DMS53 treated with DMSO at 0.1 percent for 48 hours (cell line): ENCODE results near the gene SV2A.
"Not testable (repeated sequence)": the region's sequence is repeated elsewhere in the genome, so short reads cannot be mapped to it uniquely, and the experiment has no call there.

Experiments used
- DNase-seq: peaks from one replicate; lab custom pipeline; 2025; ENCODE audit not compliant: unreplicated experiment; lab: John Stamatoyannopoulos, UW

Gene SV2A

DNA sequence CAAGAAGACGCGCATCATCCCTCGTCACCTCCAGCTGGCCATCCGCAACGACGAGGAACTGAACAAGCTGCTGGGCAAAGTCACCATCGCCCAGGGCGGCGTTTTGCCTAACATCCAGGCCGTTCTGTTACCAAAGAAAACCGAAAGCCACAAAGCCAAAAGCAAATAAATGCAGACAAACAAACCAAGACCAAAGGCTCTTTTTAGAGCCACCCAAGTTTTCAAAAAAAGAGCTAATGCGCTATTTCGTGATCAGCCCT, 30.5 kb downstream of the SV2A start:
- DNase-seq = not testable (repeated sequence)

GRCh38 chr1:149886396-149887195, 31.0 kb downstream of the SV2A start:
- DNase-seq = peak; percentile 97

GRCh38 chr1:149886121-149886395, 31.6 kb downstream of the SV2A start:
- DNase-seq = not testable (repeated sequence)

- DNase-seq = peak; percentile 93
Measured at GRCh38 chr1:149885339-149886120, 32.1 kb downstream of the SV2A start.

DNA sequence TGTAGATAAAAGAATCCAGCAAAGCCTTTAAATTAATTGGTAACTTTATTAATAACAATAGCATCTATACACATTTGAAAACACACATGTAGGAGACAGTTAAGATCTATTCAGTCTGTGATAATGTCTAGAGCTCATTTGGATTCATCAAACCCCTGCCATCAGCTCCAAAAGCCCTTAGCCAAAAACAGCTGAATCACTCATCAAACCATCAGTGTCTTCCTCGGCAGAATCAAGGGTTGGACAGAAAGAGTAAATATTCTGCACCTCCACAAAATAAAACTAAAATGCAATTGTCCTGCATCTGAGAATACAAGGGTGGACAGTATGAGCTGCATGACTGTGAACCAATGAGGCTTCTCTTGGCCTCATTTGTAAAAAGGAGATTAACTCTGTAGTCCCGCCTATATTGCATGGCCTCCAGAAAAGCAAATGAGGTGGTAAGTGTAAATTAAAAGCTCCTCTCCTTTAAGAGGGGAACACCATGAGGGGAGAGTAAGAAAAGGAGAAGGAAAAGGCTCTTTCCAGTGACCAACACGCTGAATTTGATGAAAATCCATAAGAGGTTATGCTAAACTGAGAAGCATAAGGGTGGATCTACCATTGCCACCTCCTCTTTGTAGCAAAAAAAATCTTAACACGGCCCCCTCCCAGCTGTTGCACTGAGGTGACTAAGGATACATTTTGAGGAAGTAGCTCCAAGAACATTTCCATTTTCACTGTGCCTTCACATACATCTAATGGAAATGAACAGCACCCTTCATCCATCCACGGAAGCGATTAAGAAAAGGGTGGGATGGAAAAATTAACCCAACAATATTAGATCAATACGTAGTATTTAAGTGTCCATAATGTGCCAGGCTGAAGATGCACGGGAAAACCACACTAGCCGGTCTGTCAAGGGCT, 33.0 kb downstream of the SV2A start:
- peak; percentile 28 for DNase-seq

DNA sequence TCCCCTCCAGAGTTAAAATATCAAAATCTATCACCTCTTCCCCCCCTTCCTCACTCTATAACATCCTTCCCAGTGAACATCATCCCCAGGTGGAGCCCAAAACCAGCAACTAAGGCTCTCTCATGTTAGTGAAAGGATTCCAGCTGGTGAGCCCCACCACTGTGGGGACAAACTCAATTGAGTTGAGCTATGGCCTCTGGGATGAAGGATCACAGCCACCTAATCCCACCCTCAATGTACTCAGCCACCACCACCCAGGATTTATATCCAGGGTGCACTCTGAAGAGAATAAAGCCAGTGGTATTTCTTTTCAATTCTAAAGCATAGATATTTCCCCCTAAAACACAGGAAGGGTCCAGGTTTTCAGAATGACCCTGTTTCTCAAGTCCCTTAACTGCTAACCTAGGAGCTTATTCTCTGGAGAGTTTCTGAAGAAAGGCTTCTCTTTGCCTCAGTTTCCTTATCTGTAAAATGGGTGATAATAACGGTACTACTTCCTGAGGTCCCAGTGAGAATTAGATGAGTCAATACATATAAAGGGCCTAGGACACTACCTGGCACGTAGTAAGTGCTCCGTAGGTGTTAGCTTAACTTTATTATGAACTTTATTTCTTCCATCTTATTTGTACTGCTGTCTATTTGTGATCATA, 33.9 kb downstream of the SV2A start:
- no peak for DNase-seq

- DNase-seq = no peak
Measured at GRCh38 chr1:149881876-149882275, 35.8 kb downstream of the SV2A start.

GRCh38 chr1:149879556-149879955, 38.1 kb downstream of the SV2A start:
- DNase-seq = no peak

DNA sequence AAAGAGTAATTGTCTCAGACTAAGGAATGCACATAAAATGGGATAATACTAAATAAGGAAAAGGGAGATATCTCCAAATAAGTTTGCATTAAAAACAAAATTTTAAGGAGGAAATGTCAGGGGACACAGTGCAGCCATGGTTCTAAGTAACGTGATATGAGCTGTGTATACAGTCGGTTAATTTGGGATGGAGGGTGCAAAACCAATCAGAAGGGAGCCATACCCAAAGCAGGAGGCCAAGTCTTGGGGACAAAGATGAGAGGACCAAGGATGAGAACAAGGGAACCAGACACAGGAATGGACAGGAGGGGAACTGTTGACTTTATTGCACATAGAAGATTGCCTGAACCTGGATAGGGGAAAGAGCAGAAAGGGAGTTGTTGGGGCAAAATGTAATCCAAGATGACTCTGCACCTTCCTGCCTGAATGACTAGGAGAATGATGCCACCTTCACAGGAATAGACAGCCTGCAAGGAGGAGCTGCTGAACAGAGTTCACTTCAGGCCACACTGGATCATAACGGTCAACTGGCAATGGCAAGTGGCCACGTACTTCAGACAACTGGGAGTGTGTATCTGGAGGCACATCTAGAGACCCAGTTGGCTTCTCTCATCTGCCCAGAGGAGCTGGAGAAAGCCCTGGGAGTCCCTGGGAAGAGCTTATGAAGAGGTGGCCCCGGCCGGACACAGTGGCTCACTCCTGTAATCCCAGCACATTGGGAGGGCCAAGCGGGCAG, 40.3 kb downstream of the SV2A start:
- no peak for DNase-seq

- DNase-seq = not testable (repeated sequence)
Measured at GRCh38 chr1:149873060-149873459, 44.6 kb downstream of the SV2A start.

DNA sequence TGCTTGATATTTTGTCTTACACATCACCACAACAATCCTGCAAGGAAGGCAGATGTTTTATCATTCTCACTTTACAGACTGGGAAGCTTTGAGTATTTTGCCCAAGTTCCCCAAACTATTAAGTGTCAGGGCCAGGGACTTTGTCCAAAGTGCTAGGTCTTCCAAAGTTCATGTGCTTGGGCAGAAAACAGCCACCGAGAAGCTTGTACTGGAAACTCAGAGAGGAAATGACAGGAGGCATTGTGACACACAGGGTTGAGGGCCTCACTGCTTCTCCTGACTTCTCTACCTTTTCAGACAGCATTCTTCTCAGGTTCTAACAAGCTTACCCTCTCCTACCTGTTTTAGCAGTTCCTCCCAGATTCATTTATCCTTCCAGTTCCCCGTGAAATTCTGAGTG, 50.8 kb downstream of the SV2A start:
- not testable (repeated sequence) for DNase-seq

DNA sequence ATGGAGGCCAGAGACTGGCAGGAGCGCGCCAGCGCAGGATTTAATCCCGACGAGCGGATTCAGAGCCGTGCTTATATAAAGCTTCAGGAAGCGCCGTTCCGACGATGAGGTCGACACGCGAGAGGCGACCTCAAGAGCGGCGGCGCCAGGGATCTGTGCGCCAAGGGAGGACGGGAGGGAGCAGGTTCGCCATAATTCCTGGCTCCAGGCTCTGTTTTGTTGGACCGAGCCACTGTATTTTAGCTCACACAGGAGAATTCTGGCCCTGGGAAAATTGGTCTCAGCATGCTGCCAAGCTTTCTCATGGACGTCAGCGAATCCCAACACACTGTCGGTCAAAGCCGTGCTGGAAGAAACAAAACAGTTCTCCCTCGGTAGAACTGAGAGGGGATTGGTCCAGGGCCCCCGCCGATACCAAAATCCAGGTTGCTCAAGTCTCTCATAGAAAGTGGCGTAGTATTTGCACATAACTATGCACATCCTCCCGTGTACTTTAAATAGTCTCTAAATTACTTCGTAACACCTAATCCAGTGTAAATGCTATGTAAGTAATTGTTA, 56.1 kb downstream of the SV2A start:
- DNase-seq = not testable (repeated sequence)

DNA sequence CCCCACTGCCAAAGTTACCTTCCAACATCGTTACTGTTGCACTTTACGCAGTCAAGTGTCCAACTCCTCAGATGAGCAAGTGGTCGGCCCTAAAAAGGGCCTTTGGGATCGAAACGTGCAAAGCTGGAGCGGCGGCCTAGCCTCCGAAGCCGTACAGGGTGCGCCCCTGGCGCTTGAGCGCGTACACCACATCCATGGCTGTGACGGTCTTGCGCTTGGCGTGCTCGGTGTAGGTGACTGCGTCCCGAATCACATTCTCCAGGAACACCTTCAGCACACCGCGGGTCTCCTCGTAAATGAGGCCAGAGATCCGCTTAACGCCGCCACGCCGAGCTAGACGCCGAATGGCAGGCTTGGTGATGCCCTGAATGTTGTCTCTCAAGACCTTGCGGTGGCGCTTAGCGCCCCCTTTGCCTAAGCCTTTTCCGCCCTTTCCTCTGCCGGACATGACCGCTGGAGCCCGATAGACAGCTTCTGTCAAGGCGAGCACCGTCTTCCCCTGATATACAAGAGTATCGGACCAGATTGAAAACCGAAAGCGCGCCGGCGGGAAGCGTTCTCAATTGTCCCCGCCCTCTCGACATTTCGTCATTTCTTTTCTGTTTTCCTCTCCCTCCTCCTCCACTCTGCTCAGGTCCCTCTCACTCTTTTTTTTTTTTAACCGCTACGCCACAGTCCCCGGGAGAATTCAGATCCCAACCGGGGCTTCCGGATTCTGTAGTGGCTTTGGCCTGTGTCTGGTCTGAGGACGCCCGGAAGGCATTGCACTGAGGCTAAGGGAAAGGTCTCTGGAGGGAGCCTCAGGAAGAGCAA, 56.8 kb downstream of the SV2A start:
- not testable (repeated sequence) for DNase-seq

DNA sequence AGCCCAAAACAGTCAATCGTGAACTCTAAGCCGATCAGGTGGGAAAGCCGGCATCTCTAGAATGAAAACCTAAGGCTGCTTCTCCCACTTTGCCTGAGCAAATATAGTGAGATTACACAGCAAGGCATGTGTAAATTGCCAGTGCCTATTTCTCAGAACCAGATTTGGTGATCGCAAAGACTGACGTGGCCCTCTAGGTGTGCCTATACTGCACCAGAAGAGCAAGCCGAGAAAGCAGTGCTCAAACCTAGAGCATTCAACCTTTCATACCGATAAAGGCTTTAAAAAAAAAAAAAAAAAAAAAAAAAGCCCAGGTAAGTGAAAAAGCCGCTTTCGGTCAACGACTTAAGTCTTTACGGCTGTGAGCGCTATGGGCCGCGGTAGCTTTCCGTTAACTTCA, 57.4 kb downstream of the SV2A start:
- not testable (repeated sequence) for DNase-seq
